MM.1S (cell line): Measurements from ENCODE around the gene SHTN1.

ENCODE experiments used
- CTCF ChIP-seq: fragments of 300-600 bp; sonication (generic); IDR thresholded peaks from 2 replicates; pipeline ENCODE4 v1.5.1; 2016; ENCODE audit warnings: antibody characterized with exemption, low read length, mixed read lengths
- EZH2 ChIP-seq: fragments of 300-600 bp; sonication (generic); optimal IDR thresholded peaks from 2 replicates; pipeline ENCODE3; 2017; ENCODE audit warnings: low read depth, mild to moderate bottlenecking, antibody characterized with exemption, low read length, mixed read lengths
- EZH2phosphoT487 ChIP-seq: fragments of 300-600 bp; sonication (generic); IDR thresholded peaks from 2 replicates; pipeline ENCODE4 v1.6.1; 2018; ENCODE audit warnings: antibody characterized with exemption, low read length

- TF ChIP-seq EZH2 (no peak), CTCF (no peak), EZH2phosphoT487 (no peak)
These were observed 156.7 kb downstream of the SHTN1 start for GRCh38 chr10:116848032-116848943.
